Gastrocnemius medialis (tissue), 4 donors: Measurements from ENCODE around the gene TMCC2. TPM values are rescaled to one million over a fixed set of nuclear protein-coding genes. Genes with fewer than 3 reads are reported as not detected.

Experiments
- ATAC-seq, 2 donors: fragments of 150-250 bp; one replicate each; pipeline ENCODE4 v1.9.1; 2016
- DNase-seq, 2 donors: peaks; one replicate each; pipeline ENCODE4 v3.0.0-alpha.2; 2019
- H3K27ac ChIP-seq, 4 donors: fragments of 200-600 bp; sonication (generic); 1 replicate in 1 of 4; 2 replicates in 3 of 4; pipeline ENCODE4 v1.5.1; 2016 to 2018; ENCODE audit warnings: mild to moderate bottlenecking in 2 of 4, moderate library complexity in 1 of 4
- H3K27me3 ChIP-seq, 3 donors: fragments of 200-600 bp; sonication (generic) in 2 of 3; 1 replicate in 1 of 3; 2 replicates in 2 of 3; pipeline versions ENCODE4 v1.5.1 to v1.6.0; 2016 to 2019; ENCODE audit warnings: mild to moderate bottlenecking in 1 of 3, moderate library complexity in 1 of 3
- H3K36me3 ChIP-seq, 2 donors: fragments of 200-600 bp; sonication (generic) in 1 of 2; one replicate each; pipeline ENCODE4 v1.5.1; 2017 to 2018
- H3K4me1 ChIP-seq, 2 donors: fragments of 200-600 bp; sonication (generic) in 1 of 2; one replicate each; pipeline ENCODE4 v1.5.1; 2016 to 2017; ENCODE audit warnings: mild to moderate bottlenecking in 2 of 2
- H3K4me3 ChIP-seq, 4 donors: fragments of 200-600 bp; sonication (generic) in 3 of 4; 1 replicate in 1 of 4; 2 replicates in 3 of 4; pipeline ENCODE4 v1.5.1; 2016 to 2019; ENCODE audit warnings: mild to moderate bottlenecking in 2 of 4
- H3K9me3 ChIP-seq, 3 donors: fragments of 200-600 bp; sonication (generic) in 2 of 3; 1 replicate in 1 of 3; 2 replicates in 2 of 3; pipeline ENCODE4 v1.5.1; 2016 to 2019
- CTCF ChIP-seq, 5 experiments: fragments of 450-650 bp in 3 of 5; fragments of 200-600 bp in 2 of 5; sonication (generic) in 2 of 5; IDR thresholded peaks in 4 of 5; conservative IDR thresholded peaks in 1 of 5; 1 replicate in 4 of 5; 2 replicates in 1 of 5; pipeline ENCODE4 v1.5.1; 2016 to 2019; ENCODE audit warnings: antibody characterized with exemption in 5 of 5, mild to moderate bottlenecking in 3 of 5, moderate library complexity in 3 of 5
- POLR2A ChIP-seq, 2 donors: fragments of 450-650 bp; IDR thresholded peaks; one replicate each; pipeline ENCODE4 v1.6.1; 2017; ENCODE audit warnings: antibody characterized with exemption in 2 of 2, mild to moderate bottlenecking in 2 of 2, moderate library complexity in 2 of 2
- in situ Hi-C, 4 donors: fragments of 200-750 bp; cut with MboI; loops; one replicate each; pipeline versions ENCODE4 v1.15.0 to v1.8.0; 2017; ENCODE audit warnings: low sequenced_read_pairs in 4 of 4
- intact Hi-C: fragments of 100-400 bp; cut with DNase I; formaldehyde crosslinking; loops from one replicate; pipeline ENCODE4 v1.15.1; 2023; ENCODE audit warnings: low total_unique reads
- total RNA-seq, 4 donors: library from RNA; depleted of rRNA; stranded (reverse); fragments of >200 nt; gene quantifications; one replicate each; pipeline versions ENCODE4 v1.1.0 to v1.2.3, GENCODE V29; 2016

Gene TMCC2
- total RNA-seq, 4 donors from 2014 or later, result 1.1 to 7.6 (median 5.6) TPM

GRCh38 chr1:205255941-205256780 lies 28.4 kb downstream of the TMCC2 start:
- in situ Hi-C loops (loop anchor here (5.0 to 25.0 kb wide), 4 partner anchors 131 to 284 kb away; partner anchors contain the start of gene RBBP5 (in 1 of the 4)), intact Hi-C loops (loop anchor here (1.0 to 5.0 kb wide), 4 partner anchors 27 to 269 kb away; partner anchors contain the start of gene RBBP5)
- Histone ChIP-seq H3K27ac (peak overlapping the region; percentile 49 to 82 (median 74)), H3K9me3 (no peaks in the 10 kb centered on the region), H3K4me1 (peaks cover 54 to 67% of the 10 kb centered on the region in 2 donors), H3K27me3 (no peaks in the 10 kb centered on the region), H3K4me3 (no peak overlapping the region), H3K36me3 (no peaks in the 10 kb centered on the region)
- ATAC-seq (peak; percentile 71 to 72), DNase-seq (peak; percentile 84 to 93)
- TF ChIP-seq CTCF (IDR thresholded peaks at IDR 0.05 in 4 of 5, conservative IDR thresholded peaks at IDR 0.05 in 1 of 5), result peak; percentile 91 to 99 (median 99)
- TF ChIP-seq POLR2A (IDR thresholded peaks at IDR 0.05), result no peak

GRCh38 chr1:205256951-205257625 lies 29.3 kb downstream of the TMCC2 start:
- TF ChIP-seq POLR2A (IDR thresholded peaks at IDR 0.05), result no peak
- no peak for TF ChIP-seq CTCF (IDR thresholded peaks at IDR 0.05 in 4 of 5, conservative IDR thresholded peaks at IDR 0.05 in 1 of 5)
- ATAC-seq (no peak), DNase-seq (no peak)
- no peak overlapping the region for H3K27ac ChIP-seq
- H3K9me3 ChIP-seq, result no peaks in the 10 kb centered on the region
- H3K27me3 ChIP-seq, result no peaks in the 10 kb centered on the region
- intact Hi-C loops, result loop anchor here (1.0 to 5.0 kb wide), 4 partner anchors 28 to 270 kb away; partner anchors contain the start of gene RBBP5
- H3K4me3 ChIP-seq, result no peak overlapping the region
- no peaks in the 10 kb centered on the region for H3K36me3 ChIP-seq
- peaks cover 52 to 64% of the 10 kb centered on the region in 2 donors for H3K4me1 ChIP-seq
- in situ Hi-C loops, result loop anchor here (5.0 to 25.0 kb wide), 4 partner anchors 132 to 285 kb away; partner anchors contain the start of gene RBBP5 (in 1 of the 4)

GRCh38 chr1:205257735-205258134 lies 30.0 kb downstream of the TMCC2 start:
- Histone ChIP-seq H3K9me3 (no peaks in the 10 kb centered on the region), H3K4me1 (peaks cover 50 to 60% of the 10 kb centered on the region in 2 donors), H3K4me3 (no peak overlapping the region), H3K27ac (peak overlapping the region; percentile 67 to 81 (median 74)), H3K27me3 (no peaks in the 10 kb centered on the region), H3K36me3 (no peaks in the 10 kb centered on the region)
- TF ChIP-seq POLR2A (IDR thresholded peaks at IDR 0.05), result no peak
- TF ChIP-seq CTCF (IDR thresholded peaks at IDR 0.05 in 4 of 5, conservative IDR thresholded peaks at IDR 0.05 in 1 of 5), result no peak
- intact Hi-C loops (loop anchor here (5.0 kb wide), 3 partner anchors 80 to 270 kb away; partner anchors contain the start of gene RBBP5), in situ Hi-C loops (loop anchor here (5.0 to 25.0 kb wide), 4 partner anchors 133 to 285 kb away; partner anchors contain the start of gene RBBP5 (in 1 of the 4))
- DNase-seq, result no peak
- ATAC-seq, result no peak

GRCh38 chr1:205258261-205258691 lies 30.5 kb downstream of the TMCC2 start:
- Histone ChIP-seq H3K27me3 (no peaks in the 10 kb centered on the region), H3K4me3 (no peak overlapping the region), H3K4me1 (peaks cover 45 to 57% of the 10 kb centered on the region in 2 donors), H3K36me3 (no peaks in the 10 kb centered on the region), H3K9me3 (no peaks in the 10 kb centered on the region), H3K27ac (peak overlapping the region; percentile 67 to 81 (median 74))
- TF ChIP-seq POLR2A (IDR thresholded peaks at IDR 0.05) (no peak), CTCF (IDR thresholded peaks at IDR 0.05 in 4 of 5, conservative IDR thresholded peaks at IDR 0.05 in 1 of 5) (no peak)
- in situ Hi-C loops (loop anchor here (5.0 to 25.0 kb wide), 4 partner anchors 133 to 286 kb away; partner anchors contain the start of gene RBBP5 (in 1 of the 4)), intact Hi-C loops (loop anchor here (5.0 kb wide), 3 partner anchors 81 to 271 kb away; partner anchors contain the start of gene RBBP5)
- DNase-seq (no peak), ATAC-seq (no peak)
